Heart right ventricle (tissue), 16 donors: ENCODE results near the gene RETREG2. TPM values are rescaled to one million over a fixed set of nuclear protein-coding genes. Genes with fewer than 3 reads are reported as not detected.

Experiments used
- ATAC-seq, 8 donors: fragments of 200-7000 bp; cut with Tn5 transposase; one replicate each; pipeline ENCODE4 v1.9.1; 2020; ENCODE audit warnings: mild to moderate bottlenecking in 8 of 8, moderate library complexity in 8 of 8, moderate number of reproducible peaks in 1 of 8
- DNase-seq, 2 donors: peaks; one replicate each; pipeline ENCODE4 v3.0.0-alpha.2; 2020
- H3K27ac ChIP-seq, 10 donors: fragments of 200-600 bp; sonication (generic) in 2 of 10; one replicate each; pipeline versions ENCODE4 v1.5.0 to v1.8.0; 2020 to 2022; ENCODE audit warnings: mild to moderate bottlenecking in 3 of 10
- H3K27me3 ChIP-seq, 7 donors: fragments of 200-600 bp; one replicate each; pipeline ENCODE4 v1.8.0; 2021 to 2022; ENCODE audit warnings: mild to moderate bottlenecking in 2 of 7
- H3K36me3 ChIP-seq, 9 donors: fragments of 200-600 bp; sonication (generic) in 1 of 9; one replicate each; pipeline versions ENCODE4 v1.5.0 to v1.8.0; 2020 to 2022; ENCODE audit warnings: mild to moderate bottlenecking in 2 of 9
- H3K4me1 ChIP-seq, 9 donors: fragments of 200-600 bp; sonication (generic) in 1 of 9; one replicate each; pipeline versions ENCODE4 v1.5.0 to v1.8.0; 2020 to 2022; ENCODE audit warnings: mild to moderate bottlenecking in 4 of 9
- H3K4me3 ChIP-seq, 10 donors: fragments of 200-600 bp; sonication (generic) in 2 of 10; one replicate each; pipeline versions ENCODE4 v1.5.0 to v1.8.0; 2020 to 2022; ENCODE audit warnings: mild to moderate bottlenecking in 7 of 10, moderate library complexity in 2 of 10
- H3K9me3 ChIP-seq, 11 donors: fragments of 200-600 bp in 10 of 11; sonication (generic) in 2 of 11; one replicate each; pipeline versions ENCODE4 v1.5.0 to v1.8.0; 2013 to 2022; ENCODE audit warnings: mild to moderate bottlenecking in 2 of 11, control low read depth in 1 of 11, moderate library complexity in 1 of 11
- WGBS, 2 donors: extraction: QIAGEN DNeasy Blood & Tissue Kit; methylation state at CpG; one replicate each; pipeline ENCODE4 v1.1.7; 2013; ENCODE audit warnings: inconsistent platforms in 1 of 2; 5-methylcytosine and 5-hydroxymethylcytosine counted together
- intact Hi-C, 10 donors: fragments of 100-400 bp; cut with DNase I; formaldehyde crosslinking; loops; one replicate each; pipeline versions ENCODE4 v1.11.1 to v1.14.2; 2022
- long read RNA-seq, 3 donors: library from polyadenylated mRNA; unstranded; transcript quantifications; one replicate each; pipeline ENCODE4 v2.0.0, GENCODE V29; 2020 to 2021
- polyA plus RNA-seq, 2 donors: library from polyadenylated mRNA; stranded (reverse); fragments of 200-250 nt; gene quantifications; one replicate each; pipeline ENCODE4 v1.2.3, GENCODE V29; 2013
- total RNA-seq, 10 donors: library from RNA; stranded (reverse); fragmentation: NEBNext Ultra II Directional in 3 of 10; extraction: Animal tissue kit (Norgen Biotek cat#: 25700) in 3 of 10; gene quantifications; one replicate each; pipeline versions ENCODE4 v1.2.1 to v1.2.4, GENCODE V29; 2021 to 2023
- TF ChIP-seq, protein P1 (sequence below), 9 donors: fragments of 200-600 bp; sonication (generic) in 2 of 9; IDR thresholded peaks; one replicate each; pipeline versions ENCODE4 v1.5.0 to v1.8.0; 2021 to 2022; ENCODE audit warnings: antibody characterized with exemption in 9 of 9, mild to moderate bottlenecking in 5 of 9, moderate library complexity in 1 of 9
- donor health status: Arrhythmogenic right ventricular cardiomyopathy.
- donor health status: ischemic (EF 13 %, LVEDD 7.1; RV severe dilation, severe dysfunction).
- donor health status: healthy with polysubstance abuse.
- donor health status: DM: no; HTN: yes; CAD: no.
- donor health status: DM: no; HTN: no; CAD: no.
- donor health status: ischemic (EF 25% LVEDD 6.9; RV normal size, moderate dysfunction).
- donor health status: ischemic (EF 25% LVEDD 5.7; RV mildly dilated, moderate dysfunction).
- donor health status: healthy.
- donor health status: DM: yes; HTN: yes; CAD: no.
- donor health status: Ischemic cardiomyopathy.
- donor health status: ischemic (EF 35%, LVEDD 5.7; RV mildly dilated, moderate dysfunction).
- donor health status: nonischemic (EF 11% LVEDD 7.7; RV severe dilation, severe dysfunction).
- donor health status: DM: yes; HTN: yes; CAD: no.
- donor health status: PGD.
- donor health status: ischemic (EF 29% LVEDD 5.4; RV normal size, mild dysfunction).
- donor health status: nonischemic (EF 23%, LVEDD 6.1; RV moderate dilation, normal function).

Gene RETREG2
- 10 to 100 TPM; 24.1 to 47.3 (median 30.6) TPM for total RNA-seq
- polyA plus RNA-seq = 10 to 100 TPM; 11.3 to 39.0 TPM
- long read RNA-seq, donor 1, full-length matches to known transcripts = 18 of 37 reads
- long read RNA-seq, donor 1, partial matches to known transcripts = 2 of 37 reads
- long read RNA-seq, donor 1, other reads (novel, unspliced or antisense) = 17 of 37 reads
- long read RNA-seq, donor 2, full-length matches to known transcripts = 13 of 26 reads
- long read RNA-seq, donor 2, partial matches to known transcripts = 2 of 26 reads
- long read RNA-seq, donor 2, other reads (novel, unspliced or antisense) = 11 of 26 reads
- long read RNA-seq, donor 3, full-length matches to known transcripts = 1 of 28 reads
- long read RNA-seq, donor 3, partial matches to known transcripts = 1 of 28 reads
- long read RNA-seq, donor 3, other reads (novel, unspliced or antisense) = 26 of 28 reads

- H3K27me3 ChIP-seq = no peaks in the 10 kb centered on the region
- peak within 1 kb of the TSS; percentile 42 to 97 (median 92) for H3K4me3 ChIP-seq
- DNase-seq (peak; percentile 86 to 89), ATAC-seq (peak; percentile 77 to 93 (median 84))
- intact Hi-C loops = loop anchor here in 8 of 10 donors (1.0 to 10.0 kb wide), 10 partner anchors 17 to 210 kb away; partner anchors contain the start of genes DNPEP (in 4 of the 8), ZFAND2B (in 4 of the 8), NHEJ1 (in 3 of the 8) and ABCB6 (in 2 of the 8)
- peak within 1 kb of the TSS; percentile 89 to 100 (median 99) for H3K27ac ChIP-seq
- H3K36me3 ChIP-seq = peaks cover 4 to 63% (median 56%) of the 10 kb centered on the region in 9 donors
- H3K4me1 ChIP-seq = peaks cover 11 to 58% (median 37%) of the 10 kb centered on the region in 9 donors
- no peaks in the 10 kb centered on the region for H3K9me3 ChIP-seq
- TF ChIP-seq, protein P1, sequence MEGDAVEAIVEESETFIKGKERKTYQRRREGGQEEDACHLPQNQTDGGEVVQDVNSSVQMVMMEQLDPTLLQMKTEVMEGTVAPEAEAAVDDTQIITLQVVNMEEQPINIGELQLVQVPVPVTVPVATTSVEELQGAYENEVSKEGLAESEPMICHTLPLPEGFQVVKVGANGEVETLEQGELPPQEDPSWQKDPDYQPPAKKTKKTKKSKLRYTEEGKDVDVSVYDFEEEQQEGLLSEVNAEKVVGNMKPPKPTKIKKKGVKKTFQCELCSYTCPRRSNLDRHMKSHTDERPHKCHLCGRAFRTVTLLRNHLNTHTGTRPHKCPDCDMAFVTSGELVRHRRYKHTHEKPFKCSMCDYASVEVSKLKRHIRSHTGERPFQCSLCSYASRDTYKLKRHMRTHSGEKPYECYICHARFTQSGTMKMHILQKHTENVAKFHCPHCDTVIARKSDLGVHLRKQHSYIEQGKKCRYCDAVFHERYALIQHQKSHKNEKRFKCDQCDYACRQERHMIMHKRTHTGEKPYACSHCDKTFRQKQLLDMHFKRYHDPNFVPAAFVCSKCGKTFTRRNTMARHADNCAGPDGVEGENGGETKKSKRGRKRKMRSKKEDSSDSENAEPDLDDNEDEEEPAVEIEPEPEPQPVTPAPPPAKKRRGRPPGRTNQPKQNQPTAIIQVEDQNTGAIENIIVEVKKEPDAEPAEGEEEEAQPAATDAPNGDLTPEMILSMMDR (IDR thresholded peaks at IDR 0.05) = peak in 6 of 9 donors; percentile 25 to 70 (median 38)
- 1% methylated on average over 58 to 67 of the region's 67 CpGs for WGBS, 2 donors
Observed at GRCh38 chr2:219177552-219178376, at the start of gene RETREG2. RETREG2 (plus strand) TSS chr2:219178275; CDS start chr2:219178353, 78 bp downstream.

DNA sequence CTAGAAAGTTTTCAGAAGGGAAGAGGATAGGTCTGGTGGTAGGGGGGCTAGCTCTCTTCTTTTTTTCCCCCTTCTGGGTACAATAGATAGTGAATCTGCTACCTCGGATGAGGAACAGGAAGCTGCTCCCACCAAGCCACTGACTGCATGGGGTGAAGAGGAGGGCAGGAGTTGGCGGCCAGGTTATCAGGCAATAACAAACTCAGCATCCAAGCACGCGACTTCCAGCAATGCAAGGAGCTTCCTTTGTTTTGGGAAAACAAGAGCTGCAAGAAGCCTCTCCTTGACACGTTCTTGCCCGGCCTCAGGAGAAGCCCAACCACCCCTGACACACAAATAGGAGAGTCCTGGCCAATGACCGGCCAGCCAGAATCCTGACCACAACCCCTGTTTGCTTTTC, 49.7 kb upstream of the RETREG2 start:
- TF ChIP-seq, protein P1 (IDR thresholded peaks at IDR 0.05) = no peak
- Histone ChIP-seq H3K36me3 (peaks cover 0 to 5% (median 0%) of the 10 kb centered on the region in 9 donors), H3K27ac (peak overlapping the region in 1 of 10 donors; percentile 40), H3K27me3 (no peaks in the 10 kb centered on the region), H3K4me3 (no peak overlapping the region), H3K9me3 (no peaks in the 10 kb centered on the region), H3K4me1 (peaks cover 0 to 51% (median 10%) of the 10 kb centered on the region in 9 donors)
- 58 to 76% methylated on average over 7 of the region's 7 CpGs for WGBS, 2 donors
- ATAC-seq (peak in 1 of 8 donors; percentile 31), DNase-seq (no peak)
- intact Hi-C loops = no loop called here

DNA sequence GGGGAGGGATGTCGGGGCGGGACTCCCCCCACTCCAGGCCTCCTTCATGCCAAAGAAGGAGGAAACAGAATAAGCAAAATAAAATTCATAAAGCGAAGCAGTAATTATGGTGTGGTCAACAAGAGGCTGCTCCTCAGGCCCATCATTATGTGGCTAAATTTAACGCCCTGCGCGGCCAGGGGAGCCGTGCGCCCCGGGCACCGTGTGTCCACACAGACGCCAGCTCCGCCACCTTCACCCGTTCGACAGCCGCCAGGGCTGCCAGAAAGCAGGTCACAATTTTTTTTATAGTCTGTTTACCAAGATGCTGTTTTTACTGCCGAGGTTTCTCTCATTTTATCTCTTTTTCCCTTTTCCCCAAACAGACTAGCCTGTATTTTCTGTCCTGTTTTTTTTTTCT, 48.5 kb upstream of the RETREG2 start:
- intact Hi-C loops = no loop called here
- ATAC-seq = no peak

More for the DNA sequence above, 48.5 kb upstream of the RETREG2 start:
- Histone ChIP-seq H3K27me3 (no peaks in the 10 kb centered on the region), H3K27ac (no peak overlapping the region), H3K9me3 (no peaks in the 10 kb centered on the region), H3K4me3 (no peak overlapping the region), H3K4me1 (peaks cover 0 to 40% (median 6%) of the 10 kb centered on the region in 9 donors), H3K36me3 (peaks cover 0 to 5% (median 0%) of the 10 kb centered on the region in 9 donors)
- WGBS, 2 donors = 96 to 98% methylated on average over 16 of the region's 16 CpGs
- DNase-seq = no peak
- TF ChIP-seq, protein P1 (IDR thresholded peaks at IDR 0.05) = no peak
